GM18499 (cell line): ENCODE measurements around the gene ANKRD35.
"Not testable (repeated sequence)": the region's sequence is repeated elsewhere in the genome, so short reads cannot be mapped to it uniquely, and the experiment has no call there.

Experiments
- ATAC-seq: cut with Tn5 transposase; IDR thresholded peaks from one replicate; pipeline ENCODE4 v1.9.1; 2021; ENCODE audit warnings: moderate number of reproducible peaks; ENCODE audit not compliant: insufficient read depth, unreplicated experiment

The ANKRD35 gene

DNA sequence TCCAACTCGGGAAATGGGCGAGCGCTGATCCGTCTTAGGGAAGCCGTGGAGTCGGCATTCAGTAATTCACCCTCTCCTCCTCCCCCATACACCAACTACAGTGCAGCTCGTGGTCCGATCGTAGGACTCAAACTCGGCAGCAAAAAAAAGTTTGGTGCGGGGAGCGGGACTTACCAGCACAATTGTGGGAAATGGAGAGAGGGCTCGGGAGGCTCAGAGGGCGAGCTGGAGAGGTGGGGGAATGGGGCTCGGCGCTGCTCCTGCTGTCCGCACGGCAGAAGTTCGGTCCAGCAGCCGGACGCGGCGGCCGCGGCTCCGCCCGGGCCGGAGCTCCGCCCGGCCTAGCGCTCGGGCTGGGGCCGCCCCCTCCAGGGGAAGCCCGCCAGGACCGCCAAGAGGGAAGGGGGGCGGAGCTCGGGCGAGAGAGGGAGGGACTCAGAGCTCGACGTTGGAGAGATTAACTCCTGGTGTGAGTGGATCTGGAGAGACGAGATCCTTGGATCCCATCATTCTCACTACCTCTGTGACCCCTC, 26.1 kb downstream of the ANKRD35 start:
- peak; percentile 32 for ATAC-seq

DNA sequence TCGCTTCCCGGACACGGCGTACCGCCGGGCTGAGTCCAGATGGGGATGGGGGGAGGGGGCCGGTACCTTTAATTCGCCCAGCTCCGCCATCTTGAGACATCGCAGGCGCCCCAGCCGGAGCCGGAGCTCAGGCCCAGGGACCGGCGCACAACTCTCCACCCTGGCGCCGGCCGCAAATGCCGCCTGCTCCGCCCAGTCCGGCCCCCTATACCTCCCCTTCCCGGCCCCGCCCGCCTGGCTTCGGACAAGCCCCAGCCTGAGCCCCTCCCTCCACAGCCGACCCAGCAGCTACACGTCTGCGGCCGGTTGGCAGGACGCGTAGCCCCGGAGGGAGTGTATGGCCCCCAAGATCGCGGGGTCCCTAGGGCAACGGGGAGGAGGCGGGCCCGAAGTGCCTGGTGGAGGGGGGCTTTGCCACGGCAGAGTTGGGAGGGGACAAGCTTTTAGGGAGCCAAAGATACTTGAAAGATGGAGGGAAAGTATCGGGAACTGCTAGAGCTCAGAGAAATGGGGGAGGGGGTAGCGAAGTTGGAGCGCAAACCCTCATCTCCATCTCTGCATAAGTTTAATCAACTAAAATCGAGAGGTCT, 26.7 kb downstream of the ANKRD35 start, which contains the start of gene PIAS3:
Gene PIAS3 (minus strand): TSS at position 181 of the 590 bp plus-strand sequence. CDS start 91 bp downstream, at position 90.
- peak; percentile 50 for ATAC-seq

DNA sequence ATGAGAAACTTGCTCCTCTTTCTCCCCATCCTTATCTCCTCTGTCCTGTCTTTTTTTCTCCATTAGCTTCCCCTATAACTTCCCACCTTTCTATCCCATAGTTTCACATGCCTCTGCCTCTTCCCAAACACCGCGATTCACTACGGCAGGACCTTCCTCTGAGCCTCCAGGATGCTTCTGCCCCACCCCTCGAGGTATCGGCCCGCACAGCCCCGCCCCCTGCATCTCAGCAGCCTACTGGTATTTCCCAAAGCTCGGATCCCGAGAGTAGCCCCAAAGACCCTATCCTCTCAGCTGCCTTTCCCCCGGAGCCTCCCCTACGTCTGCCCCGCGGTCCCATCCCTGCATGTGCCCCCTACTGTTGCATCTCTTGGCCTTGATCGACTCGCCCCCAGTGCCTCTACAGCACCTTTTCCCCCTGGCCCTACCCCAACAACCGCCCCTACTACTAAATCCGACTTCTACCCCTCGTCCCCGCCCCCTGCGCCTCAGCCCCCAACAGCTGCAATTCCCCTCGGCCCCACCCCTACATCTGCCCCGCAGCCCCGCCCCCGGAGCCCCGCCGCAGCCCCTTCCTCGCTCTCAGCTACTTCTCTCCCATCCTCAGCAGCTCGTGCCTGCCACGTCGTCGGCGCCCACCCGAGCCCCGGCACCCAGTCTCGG, 27.3 kb downstream of the ANKRD35 start:
- ATAC-seq, result no peak

DNA sequence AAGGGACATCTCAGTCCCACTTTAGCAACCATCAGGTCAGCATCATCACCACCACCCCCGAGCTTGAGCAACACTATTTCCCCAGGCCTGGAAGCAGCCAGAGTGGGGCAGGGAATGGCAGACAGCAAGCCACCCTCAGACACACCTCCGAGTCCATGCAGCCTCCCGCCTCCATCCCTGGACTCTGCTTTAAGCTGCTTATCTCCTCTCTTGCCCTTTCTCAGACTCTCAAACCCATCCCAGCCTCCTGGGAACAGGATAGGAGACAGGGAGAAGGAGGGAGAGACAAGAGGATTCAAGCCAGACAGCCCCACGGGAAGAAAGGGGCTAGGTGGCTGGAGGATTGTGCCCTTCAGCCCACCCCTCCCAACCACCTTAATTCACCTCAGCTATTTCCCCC, 28.5 kb downstream of the ANKRD35 start:
- ATAC-seq, result no peak

DNA sequence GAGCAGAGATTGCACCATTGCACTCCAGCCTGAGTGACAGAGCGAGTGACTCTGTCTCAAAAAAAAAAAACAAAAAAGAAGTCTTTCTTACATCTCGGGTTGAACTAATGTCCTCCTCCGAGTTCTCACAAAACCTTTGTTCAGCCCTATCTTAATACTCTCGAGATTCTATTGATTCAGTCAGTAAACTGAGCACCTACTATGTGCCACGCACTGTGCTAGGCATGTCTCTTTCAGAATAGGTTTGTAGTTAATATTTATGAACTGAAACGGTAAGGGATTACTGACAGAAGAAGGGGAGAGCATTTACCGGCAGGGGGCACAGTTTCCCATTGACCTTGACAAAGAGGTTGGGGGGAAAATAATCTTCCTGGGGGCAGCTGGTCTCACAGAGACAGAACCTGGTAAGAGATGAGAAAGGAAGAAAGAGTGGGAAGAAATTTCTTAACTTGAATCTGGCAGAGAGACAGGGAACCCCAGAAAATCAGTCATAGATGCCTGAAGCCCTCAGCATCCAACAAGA, 30.2 kb downstream of the ANKRD35 start:
- ATAC-seq, result no peak

DNA sequence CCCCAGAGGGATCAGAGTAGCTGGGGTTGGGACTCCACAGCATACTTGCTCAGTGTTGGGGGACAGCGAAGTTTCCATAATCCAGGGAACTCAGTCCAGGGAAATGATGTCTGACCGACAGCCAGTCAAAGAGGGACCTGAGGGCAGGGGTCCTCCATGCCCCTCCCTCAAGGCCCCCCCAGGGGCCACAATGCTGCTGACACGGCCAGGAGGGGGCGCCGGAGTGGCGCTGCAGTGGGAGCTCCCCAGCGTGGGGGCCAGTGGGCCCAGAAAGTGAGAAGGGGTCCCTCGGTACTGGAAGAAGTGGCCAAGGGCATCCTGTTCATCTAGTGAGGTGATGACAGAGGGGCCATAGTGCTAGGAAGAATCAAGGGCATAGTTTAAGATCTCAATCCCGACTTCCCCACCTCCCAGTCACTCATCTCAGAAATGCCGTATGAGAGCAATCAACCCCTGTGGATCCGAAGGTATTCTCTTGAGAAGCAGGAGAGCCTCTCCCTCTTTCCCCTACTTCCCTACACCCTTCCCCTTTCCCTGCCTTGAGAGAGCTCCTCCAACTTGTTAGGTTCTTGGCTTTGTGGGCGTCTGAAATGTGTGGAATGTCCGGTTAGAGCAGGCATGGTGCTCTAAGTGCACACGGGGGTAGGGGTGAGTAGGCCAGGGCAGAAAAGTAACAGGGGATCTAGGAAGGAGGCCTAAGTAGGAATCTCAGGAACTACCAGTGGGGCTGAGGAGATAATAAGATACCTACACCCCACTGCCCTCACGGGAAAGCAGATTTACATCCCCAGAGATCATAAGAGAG, 36.1 kb downstream of the ANKRD35 start:
- ATAC-seq, result no peak

DNA sequence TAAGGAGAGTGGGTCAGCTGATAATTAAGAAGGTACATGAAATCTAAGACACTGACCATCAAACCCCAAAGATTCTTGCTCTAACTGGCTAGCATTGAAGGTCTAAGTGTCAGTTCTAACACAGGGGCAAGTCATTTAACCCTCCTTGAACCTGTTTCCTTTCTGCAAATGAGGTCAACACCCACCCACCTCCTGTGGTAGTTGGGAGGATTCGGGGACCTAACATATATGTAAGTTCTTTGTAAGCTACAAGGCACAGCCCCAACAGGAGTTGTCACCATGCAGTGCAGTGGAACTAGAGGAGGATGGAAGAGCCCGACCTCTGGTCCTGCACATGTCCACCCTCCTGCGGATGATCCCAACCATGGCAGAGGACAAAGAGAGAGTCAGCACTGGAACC, 37.8 kb downstream of the ANKRD35 start:
- ATAC-seq, result no peak

DNA sequence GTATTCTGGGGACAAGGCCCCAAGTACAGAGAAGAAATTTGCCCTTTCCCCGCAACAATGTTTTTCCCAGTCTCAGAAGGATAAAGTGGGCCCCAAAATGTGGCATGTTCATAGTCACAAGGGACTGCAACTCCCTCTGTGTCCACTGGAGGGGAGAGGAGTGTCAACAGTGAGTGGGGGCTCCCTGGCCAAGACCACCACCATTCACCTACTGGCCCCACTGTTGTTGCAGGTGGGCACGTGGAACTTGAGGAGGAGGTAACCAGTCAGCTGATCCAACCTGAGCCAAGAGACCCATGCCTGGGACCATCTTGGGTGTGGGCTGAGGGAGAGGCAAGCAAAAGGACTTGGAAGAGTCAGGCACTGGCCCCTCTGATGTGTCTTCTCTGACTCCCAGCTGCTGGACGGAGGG, 39.5 kb downstream of the ANKRD35 start:
- ATAC-seq, result no peak

DNA sequence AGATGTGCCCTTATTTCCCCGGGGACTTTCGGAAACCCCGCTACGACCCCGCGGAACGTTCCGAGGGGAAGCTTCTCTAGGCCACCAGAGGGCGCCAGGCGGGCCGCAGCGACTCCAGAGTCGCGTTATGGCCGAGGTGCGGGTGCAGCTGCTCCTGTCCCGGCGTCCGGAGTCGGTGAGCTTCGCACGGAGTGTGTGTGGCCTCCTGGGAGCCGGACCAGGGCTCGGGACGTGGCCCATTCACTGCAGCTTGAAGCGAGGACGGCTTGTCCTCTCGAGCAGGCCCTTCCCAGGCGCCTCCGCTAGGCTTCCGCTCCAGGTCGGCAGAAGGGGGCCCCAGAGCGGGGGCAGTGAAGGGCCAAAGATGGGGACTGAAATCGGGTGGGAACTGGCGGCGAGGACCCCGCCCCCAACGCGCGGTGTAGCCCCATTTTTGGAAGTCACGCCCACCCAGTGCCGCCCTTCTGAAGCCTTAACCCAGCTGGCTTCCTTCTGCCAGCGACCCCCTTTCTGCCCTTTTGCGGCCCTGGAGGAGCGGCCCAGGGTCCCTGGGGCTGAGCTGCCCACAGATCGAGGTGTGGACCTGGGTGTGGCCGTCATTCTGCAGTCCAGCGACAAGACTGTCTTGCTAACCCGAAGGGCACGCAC, 40.0 kb downstream of the ANKRD35 start, which contains the start of gene NUDT17:
Gene NUDT17 (plus strand): TSS at position 117 of the 648 bp plus-strand sequence. CDS start 11 bp downstream, at position 128.
- ATAC-seq, result no peak

DNA sequence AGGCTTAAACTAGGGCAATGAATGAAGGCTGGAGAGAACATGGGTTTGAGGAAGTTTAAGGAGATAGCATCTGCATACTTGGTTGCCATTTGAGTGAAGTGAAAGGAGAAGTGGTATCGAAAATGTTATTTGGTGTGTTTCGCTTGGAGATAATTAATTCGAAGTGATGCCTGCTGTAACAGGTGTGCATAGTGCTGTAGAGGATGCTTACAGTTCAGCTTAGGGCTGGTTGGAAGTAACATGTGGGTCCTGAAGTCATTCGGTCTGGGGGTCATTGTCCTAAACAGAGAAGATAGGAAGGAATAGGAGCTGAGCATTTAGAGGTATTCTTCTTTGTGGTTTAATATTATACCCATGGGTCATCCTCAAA, 40.5 kb downstream of the ANKRD35 start:
- ATAC-seq, result peak; percentile 53

DNA sequence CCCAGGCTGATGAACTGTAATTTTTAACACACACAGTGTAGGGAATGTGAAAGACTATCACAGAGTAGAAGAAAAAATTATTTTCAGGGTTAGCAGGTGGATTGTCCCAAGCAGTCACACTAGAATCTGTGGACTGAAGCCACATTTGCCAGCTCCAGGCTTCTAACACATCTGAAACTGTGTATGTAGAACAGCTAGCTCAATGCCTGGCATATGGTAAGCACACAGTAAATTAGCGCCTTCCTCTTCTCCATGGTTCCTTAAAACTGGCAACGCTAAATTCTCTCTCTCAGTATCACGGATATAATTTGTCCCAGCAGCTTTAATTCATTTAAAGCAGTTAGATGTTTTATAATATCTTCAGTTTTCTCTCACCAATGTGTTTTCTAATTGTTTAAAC, 42.6 kb downstream of the ANKRD35 start:
- no peak for ATAC-seq

DNA sequence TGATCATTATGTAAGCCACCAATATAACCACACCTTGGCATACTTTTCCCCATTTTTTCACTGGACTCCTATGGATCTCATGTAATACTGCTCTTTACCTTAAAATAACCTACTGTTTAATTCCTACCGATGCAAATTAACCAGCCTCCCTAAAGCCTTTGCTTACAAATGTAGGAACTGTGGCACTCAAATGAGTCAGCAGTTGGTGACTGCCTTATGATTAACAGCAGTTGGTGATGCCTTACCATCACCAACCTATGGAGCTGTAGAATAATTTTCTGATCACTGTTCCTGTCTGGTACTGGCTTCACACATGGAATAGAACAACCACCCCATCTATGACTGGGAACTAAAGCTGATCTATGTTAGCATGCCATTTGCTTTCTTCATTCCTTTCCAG, 48.0 kb downstream of the ANKRD35 start:
- no peak for ATAC-seq

DNA sequence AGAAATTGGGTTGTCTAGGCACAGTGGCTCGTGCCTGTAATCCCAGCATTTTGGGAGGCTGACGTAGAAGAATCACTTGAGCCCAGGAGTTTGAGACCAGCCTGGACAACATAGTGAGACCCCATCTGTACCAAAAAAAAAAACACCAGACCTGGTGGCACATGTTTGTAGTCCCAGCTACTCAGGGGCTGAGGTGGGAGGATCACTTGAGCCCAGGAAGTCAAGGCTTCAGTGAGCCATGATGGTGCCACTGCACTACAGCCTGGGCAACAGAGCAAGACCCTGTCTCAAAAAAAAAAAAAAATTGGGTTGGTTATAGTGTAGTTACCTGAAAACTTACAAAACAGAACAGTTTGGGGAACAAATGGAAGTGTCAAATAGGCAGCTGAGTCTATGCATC, 54.9 kb downstream of the ANKRD35 start:
- not testable (repeated sequence) for ATAC-seq

DNA sequence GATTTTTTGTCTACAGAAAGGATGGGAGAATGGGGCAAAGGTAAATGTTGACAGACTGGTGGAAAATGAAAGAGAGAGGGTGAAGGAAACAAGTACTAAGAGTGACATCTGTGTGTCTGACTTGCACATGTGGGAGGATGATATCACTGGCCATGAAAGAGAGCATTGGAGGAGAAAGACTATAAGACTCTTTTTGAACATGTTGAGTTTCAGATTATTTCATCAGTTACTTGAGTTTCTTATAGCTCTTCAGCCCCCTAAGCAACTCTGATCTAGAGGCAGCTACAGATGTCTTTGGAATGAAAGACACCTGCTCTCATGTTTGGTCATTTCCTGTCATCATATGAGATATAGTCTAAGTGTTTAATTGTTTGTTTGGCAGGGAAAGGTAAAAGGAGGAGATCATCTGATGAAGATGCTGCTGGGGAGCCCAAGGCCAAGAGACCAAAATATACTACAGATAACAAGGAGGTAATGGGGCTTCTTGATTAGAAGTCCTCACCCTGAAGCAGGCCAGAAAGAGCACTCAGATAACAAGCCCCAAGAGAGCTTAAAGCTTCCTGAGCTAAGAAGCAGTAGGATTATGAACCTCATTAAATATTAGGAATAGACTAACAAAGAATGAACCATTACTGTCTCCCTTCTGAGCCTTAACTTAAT, 57.2 kb downstream of the ANKRD35 start:
- no peak for ATAC-seq

DNA sequence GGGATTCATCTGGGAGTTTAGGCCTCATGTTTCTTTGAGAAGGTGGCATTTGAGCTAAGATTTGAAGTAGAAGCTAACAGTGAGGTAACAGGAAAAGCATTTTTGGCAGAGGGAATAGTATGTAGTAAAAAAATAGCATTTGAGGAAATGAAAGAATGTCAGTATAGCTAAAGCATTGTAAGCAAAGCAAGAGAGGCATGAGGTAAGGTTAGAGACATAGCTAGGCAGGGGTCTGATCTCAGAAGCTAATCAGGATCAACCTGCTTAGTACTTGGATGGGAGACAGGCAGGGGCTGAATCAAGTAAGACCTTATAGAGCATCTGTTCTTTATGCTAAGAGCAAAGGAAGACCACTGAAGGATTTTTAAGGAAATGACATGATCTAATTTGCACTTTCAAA, 57.7 kb downstream of the ANKRD35 start:
- no peak for ATAC-seq

DNA sequence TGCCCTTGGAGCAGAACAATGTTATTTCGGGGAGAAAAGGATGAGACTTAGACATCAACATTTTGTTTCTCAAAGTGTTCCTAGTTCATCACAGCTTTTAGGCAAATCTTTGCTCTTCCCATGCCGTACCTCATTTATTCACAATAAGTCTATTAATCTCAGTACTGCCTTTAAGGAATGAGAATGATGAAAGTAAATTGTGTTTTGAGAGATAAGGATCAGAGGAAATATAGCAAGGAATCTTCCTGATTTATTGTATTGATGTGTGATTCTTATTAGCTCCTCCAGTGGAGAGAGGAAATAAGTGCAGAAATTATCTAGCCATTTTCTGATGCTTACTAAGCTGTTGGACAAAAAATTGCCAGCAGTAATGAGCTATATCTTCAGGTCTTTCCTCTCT, 59.6 kb downstream of the ANKRD35 start:
- ATAC-seq, result no peak

DNA sequence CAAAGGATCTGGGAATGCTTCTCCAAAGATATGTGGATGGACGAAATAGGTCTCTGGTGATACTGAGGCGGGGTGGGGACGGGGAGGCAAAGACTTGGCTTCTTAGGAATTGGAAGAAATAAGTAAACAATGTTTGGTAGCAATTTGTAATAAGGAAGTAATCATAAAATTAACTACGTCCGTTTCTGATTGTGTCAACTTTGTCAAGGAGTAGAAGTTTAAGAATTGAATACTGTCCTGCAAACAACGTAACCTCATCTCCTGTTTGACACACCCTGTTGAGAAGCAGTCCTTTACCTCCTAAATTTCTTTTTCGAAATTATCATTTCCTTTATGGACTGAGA, 61.2 kb downstream of the ANKRD35 start:
- ATAC-seq, result no peak

DNA sequence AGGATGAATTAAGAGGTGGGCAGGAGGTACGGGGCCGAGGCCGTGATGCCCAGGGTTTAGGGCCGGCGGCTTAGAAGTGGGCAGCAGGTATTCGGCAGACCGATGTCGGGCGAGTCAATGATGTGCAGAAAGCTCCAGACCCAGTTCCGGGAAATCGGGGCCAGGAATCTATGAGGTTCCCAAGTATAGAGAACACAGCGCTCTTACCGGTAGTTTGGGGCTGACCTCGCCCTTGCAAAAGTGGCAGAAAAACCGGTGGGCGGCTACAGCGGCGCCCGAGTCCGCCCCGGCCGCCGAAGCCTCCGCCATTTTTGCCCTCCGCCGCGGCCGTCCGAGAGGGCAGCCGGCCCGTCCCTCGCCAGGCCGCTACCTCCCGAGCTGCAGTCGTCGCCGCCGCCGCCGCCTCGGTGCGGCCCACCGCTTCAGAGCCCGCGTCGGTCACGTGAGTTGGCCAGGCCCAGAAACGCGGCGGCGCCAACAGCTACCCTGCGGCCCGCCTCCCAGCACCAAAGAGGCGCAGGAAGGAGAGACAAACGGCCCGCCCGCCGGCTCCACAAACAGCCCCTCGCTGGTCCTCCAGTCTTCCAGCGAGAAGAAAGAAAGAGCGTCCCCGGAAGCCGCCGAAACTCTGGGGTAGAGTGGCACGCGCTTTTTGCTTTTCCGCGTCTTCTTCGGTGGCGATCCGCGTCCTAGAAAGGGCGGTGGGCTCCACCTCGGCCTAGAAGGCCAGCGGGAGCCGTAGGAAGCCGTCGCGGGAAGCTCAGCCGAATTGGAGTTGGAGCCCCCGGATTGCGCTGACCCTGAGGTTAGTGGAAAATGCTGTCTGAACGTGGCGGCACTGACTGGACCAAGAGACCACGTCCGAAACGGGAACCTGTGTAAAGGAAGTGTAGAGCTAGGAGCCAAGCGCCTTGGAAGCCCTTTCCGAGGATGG, 61.8 kb downstream of the ANKRD35 start, which contains the start of the genes POLR3C and RNF115:
Gene POLR3C (plus strand): TSS at position 636 of the 934 bp plus-strand sequence. CDS start 1,577 bp downstream, outside the sequence.
Gene RNF115 (minus strand): TSS at position 531 of the 934 bp plus-strand sequence. CDS start 222 bp downstream, at position 309.
- no peak for ATAC-seq
